Erythroblast (primary cell): ENCODE data around the gene MARCHF4.
"Not testable (repeated sequence)": the region's sequence is repeated elsewhere in the genome, so short reads cannot be mapped to it uniquely, and the experiment has no call there.

Source experiments
- DNase-seq, 2 experiments: peaks; one replicate each; lab custom pipeline; 2025; lab: John Stamatoyannopoulos, UW
- GATA1 ChIP-seq: IDR thresholded peaks from 2 replicates; pipeline ENCODE4 v1.6.1; 2011; ENCODE audit warnings: low read depth, mild to moderate bottlenecking, control low read depth, low read length, moderate library complexity
- POLR2A ChIP-seq: IDR thresholded peaks from 2 replicates; pipeline ENCODE4 v1.6.1; 2011; ENCODE audit warnings: mild to moderate bottlenecking, low read length

Gene MARCHF4

GRCh38 chr2:216405588-216405987 is 33.3 kb upstream of the MARCHF4 start:
- TF ChIP-seq GATA1 (no peak), POLR2A (no peak)
- no peak for DNase-seq

DNA sequence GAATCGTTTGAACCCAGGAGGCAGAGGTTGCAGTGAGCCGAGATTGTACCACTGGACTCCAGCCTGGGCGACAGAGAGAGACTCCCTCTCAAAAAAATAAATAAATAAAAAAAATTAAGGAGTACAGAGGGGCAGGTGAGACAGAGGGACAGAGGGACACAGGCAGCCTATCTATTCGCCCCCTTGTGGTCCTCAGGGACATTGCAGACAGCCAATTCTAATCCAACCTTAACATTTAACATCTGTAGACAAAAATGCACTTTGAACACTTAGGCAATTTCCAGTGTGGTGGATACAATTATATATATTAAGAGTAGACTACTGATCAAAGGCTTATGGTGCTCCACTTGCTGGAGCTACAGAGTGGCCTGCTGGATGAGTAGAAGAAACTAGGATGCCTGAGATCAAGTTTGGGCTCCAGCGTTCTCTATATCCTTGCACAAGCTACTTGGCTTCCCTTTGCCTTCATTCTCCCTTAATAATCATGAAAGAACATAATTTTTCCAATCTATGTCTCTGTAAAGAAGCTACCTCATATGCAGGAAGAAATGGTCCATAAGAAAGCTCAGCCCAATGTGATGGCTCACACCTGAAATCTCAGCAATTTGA is 31.8 kb upstream of the MARCHF4 start:
- DNase-seq: peak; percentile 31 to 61
- TF ChIP-seq POLR2A (no peak), GATA1 (no peak)

DNA sequence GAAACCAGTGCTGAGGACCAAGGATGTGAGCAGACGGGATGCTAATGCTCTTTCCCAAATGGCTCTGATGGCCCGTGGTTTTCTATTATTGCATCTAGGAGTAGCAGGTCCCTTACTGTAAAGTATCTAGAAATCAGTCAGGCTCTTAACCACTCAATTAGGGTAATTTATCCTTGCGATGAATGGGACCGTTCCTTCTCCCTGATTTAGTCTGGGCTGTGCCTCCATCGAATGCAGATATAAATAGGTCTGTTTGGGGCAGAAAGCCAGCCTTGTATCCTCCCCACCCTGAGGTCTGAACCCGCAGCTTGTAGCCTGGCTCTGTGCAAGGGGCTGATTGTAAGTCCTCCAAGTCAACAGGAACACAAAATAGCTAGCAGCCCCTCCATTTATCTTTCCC is 30.5 kb upstream of the MARCHF4 start:
- TF ChIP-seq POLR2A: no peak
- no peak for TF ChIP-seq GATA1
- DNase-seq: no peak

GRCh38 chr2:216399621-216400020 is 27.3 kb upstream of the MARCHF4 start:
- no peak for TF ChIP-seq POLR2A
- TF ChIP-seq GATA1: no peak
- DNase-seq: no peak

GRCh38 chr2:216394881-216395280 is 22.6 kb upstream of the MARCHF4 start:
- TF ChIP-seq POLR2A: no peak
- no peak for TF ChIP-seq GATA1
- DNase-seq: no peak

GRCh38 chr2:216392945-216393840 is 20.9 kb upstream of the MARCHF4 start:
- TF ChIP-seq POLR2A: no peak
- no peak for TF ChIP-seq GATA1
- DNase-seq: peak; percentile 25 to 33

- no peak for DNase-seq
- TF ChIP-seq GATA1 (no peak), POLR2A (no peak)
Measured at GRCh38 chr2:216392018-216392562, 19.8 kb upstream of the MARCHF4 start.

DNA sequence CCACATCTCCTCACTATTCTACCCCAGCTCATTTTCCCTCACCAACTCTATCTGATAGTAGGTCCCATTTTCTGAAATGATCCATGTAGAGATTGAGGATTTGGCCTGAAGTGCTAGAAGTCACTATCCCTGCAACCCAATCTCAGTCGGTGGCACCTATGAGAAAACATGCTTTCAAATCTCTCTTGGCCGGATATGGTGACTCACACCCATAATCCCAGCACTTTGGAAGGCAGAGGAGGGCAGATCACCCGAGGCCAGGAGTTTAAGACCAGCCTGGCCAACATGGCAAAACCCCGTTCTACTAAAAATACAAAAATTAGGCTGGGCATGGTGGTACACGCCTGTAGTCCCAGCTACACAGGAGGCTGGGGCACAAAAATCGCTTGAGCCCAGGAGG is 19.1 kb upstream of the MARCHF4 start:
- TF ChIP-seq GATA1 (no peak), POLR2A (no peak)
- no peak for DNase-seq

GRCh38 chr2:216389570-216389969 is 17.3 kb upstream of the MARCHF4 start:
- TF ChIP-seq GATA1 (no peak), POLR2A (no peak)
- peak in 1 of 2 experiments; percentile 13 for DNase-seq

- DNase-seq: no peak
- TF ChIP-seq GATA1: no peak
- TF ChIP-seq POLR2A: no peak
Measured at GRCh38 chr2:216388046-216388884, 16.0 kb upstream of the MARCHF4 start.

DNA sequence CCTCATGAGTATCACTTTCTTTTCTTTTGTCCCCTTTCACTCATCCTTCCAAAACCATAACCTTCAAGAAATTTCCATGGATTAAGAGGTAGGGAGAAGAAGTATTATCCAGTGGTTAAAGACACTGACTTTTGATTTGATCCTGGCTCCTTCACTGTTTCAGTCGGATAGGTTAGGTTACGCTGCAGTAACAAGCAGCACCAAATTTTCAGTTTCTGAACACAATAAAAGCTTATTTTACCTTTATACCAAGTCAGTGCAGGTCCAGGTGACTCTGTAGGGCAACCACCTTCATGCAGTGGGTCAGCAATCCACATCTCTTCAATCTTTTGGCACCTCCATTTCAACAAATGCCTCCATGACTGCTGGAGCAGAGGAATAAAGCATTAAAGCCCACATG is 15.0 kb upstream of the MARCHF4 start:
- no peak for DNase-seq
- TF ChIP-seq GATA1 (no peak), POLR2A (no peak)

GRCh38 chr2:216385478-216385877 is 13.2 kb upstream of the MARCHF4 start:
- TF ChIP-seq GATA1: no peak
- TF ChIP-seq POLR2A: no peak

GRCh38 chr2:216384409-216384808 is 12.1 kb upstream of the MARCHF4 start:
- DNase-seq: not testable (repeated sequence)

More at GRCh38 chr2:216385478-216385877, 13.2 kb upstream of the MARCHF4 start:
- DNase-seq: no peak

DNA sequence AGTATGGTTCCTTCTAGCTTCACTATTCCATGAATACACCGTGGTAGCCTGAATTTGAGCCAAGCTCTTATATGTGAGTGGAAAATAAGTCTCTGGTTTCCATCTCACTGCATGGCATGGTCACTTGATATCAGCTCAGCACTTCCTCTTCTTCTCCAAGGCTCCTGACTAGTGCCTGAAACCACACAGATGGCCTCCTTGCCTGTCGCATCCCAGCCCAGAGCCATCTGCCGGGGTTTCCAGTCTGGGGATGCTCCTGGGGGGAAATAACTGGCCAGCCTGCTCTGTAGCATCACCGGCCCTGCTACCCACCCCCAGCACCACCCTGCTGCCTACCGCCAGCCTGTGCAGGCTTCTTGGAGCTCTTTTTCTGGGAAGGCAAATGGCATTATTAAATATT is 7.7 kb upstream of the MARCHF4 start:
- TF ChIP-seq POLR2A: no peak
- TF ChIP-seq GATA1: no peak

More for the DNA sequence above, 7.7 kb upstream of the MARCHF4 start:
- DNase-seq: no peak
